Measurements from ENCODE around the gene CDKAL1.

DNA sequence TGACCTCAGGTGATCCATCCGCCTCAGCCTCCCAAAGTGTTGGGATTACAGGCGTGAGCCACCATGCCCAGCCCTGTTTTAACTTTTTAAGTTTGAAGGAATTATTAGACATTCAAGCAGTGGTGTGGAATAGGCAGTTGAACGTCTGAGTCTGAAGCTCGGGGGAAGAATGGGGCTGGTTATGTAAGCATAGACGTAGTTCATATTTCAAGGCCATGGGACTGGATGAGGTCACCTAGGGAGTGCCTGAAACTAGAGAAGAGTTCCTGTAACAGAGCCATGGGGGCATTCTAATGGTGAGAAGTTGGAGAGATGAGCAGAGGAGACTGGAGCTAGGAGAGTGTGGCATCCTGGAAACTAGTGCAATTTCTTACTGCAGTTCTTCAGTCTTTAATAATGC is 6.4 kb downstream of the CDKAL1 start:
- TF ChIP-seq, protein P1, sequence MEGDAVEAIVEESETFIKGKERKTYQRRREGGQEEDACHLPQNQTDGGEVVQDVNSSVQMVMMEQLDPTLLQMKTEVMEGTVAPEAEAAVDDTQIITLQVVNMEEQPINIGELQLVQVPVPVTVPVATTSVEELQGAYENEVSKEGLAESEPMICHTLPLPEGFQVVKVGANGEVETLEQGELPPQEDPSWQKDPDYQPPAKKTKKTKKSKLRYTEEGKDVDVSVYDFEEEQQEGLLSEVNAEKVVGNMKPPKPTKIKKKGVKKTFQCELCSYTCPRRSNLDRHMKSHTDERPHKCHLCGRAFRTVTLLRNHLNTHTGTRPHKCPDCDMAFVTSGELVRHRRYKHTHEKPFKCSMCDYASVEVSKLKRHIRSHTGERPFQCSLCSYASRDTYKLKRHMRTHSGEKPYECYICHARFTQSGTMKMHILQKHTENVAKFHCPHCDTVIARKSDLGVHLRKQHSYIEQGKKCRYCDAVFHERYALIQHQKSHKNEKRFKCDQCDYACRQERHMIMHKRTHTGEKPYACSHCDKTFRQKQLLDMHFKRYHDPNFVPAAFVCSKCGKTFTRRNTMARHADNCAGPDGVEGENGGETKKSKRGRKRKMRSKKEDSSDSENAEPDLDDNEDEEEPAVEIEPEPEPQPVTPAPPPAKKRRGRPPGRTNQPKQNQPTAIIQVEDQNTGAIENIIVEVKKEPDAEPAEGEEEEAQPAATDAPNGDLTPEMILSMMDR (IDR thresholded peaks at IDR 0.05), result no peak
- TF ChIP-seq POLR2A (IDR thresholded peaks at IDR 0.05), result no peak
